T-helper 1 cell (primary cell): ENCODE measurements around the gene EVX1.

Experiments
- DNase-seq, 5 donors: peaks; one replicate each; pipeline ENCODE4 v3.0.0-alpha.2; 2012 to 2020

EVX1 gene

GRCh38 chr7:27250557-27251070 lies 8.0 kb downstream of the EVX1 start:
- DNase-seq = no peak

GRCh38 chr7:27251136-27251651 lies 8.6 kb downstream of the EVX1 start:
- DNase-seq = no peak

GRCh38 chr7:27251652-27252590 lies 9.3 kb downstream of the EVX1 start:
- no peak for DNase-seq

- no peak for DNase-seq
Measured at GRCh38 chr7:27254625-27255024, 12.0 kb downstream of the EVX1 start.

- DNase-seq = no peak
Measured at GRCh38 chr7:27260211-27260610, 17.6 kb downstream of the EVX1 start.

- no peak for DNase-seq
Measured at GRCh38 chr7:27262121-27262520, 19.5 kb downstream of the EVX1 start.

- no peak for DNase-seq
Measured at GRCh38 chr7:27263781-27264180, 21.2 kb downstream of the EVX1 start.

- DNase-seq = no peak
Measured at GRCh38 chr7:27269455-27269854, 26.9 kb downstream of the EVX1 start.

- no peak for DNase-seq
Measured at GRCh38 chr7:27271384-27271783, 28.8 kb downstream of the EVX1 start.

- no peak for DNase-seq
Measured at GRCh38 chr7:27277628-27278027, 35.0 kb downstream of the EVX1 start.

GRCh38 chr7:27283558-27283957 lies 41.0 kb downstream of the EVX1 start:
- DNase-seq = no peak

GRCh38 chr7:27295236-27295635 lies 52.6 kb downstream of the EVX1 start:
- DNase-seq = no peak

- no peak for DNase-seq
Measured at GRCh38 chr7:27297356-27297755, 54.8 kb downstream of the EVX1 start.
